SK-N-SH (cell line): Measurements from ENCODE around the gene GGCX. TPM values are rescaled to one million over a fixed set of nuclear protein-coding genes. Genes with fewer than 3 reads are reported as not detected.
A peak's percentile ranks its signal among the peaks of the same experiment; 100 is the strongest.
"Not testable (repeated sequence)": the region's sequence is repeated elsewhere in the genome, so short reads cannot be mapped to it uniquely, and the experiment has no call there.

ENCODE experiments used
- CTCF ChIA-PET: fragments of 300-600, 350-600 bp; formaldehyde crosslinking; extraction: SDS; loops from one replicate; lab custom pipeline; 2021; lab: Yijun Ruan, JAX
- POLR2A ChIA-PET: fragments of 350-600 bp; sonication (Branson Sonifier 250); formaldehyde crosslinking; extraction: SDS; loops from one replicate; lab custom pipeline; 2020; ENCODE audit warnings: antibody characterized with exemption, inconsistent platforms; lab: Yijun Ruan, JAX
- DNase-seq: peaks from one replicate; pipeline ENCODE4 v3.0.0; 2012
- H2AFZ ChIP-seq: fragments of 200-600 bp; sonication (generic); 2 replicates; pipeline ENCODE4 v1.8.1; 2016; ENCODE audit warnings: antibody characterized with exemption, mild to moderate bottlenecking, low read depth
- H3F3A ChIP-seq: fragments of 200-600 bp; sonication (generic); replicated peaks from 2 replicates; pipeline ENCODE3; 2016; ENCODE audit warnings: antibody characterized with exemption, mild to moderate bottlenecking; ENCODE audit not compliant: insufficient read depth
- H3K27ac ChIP-seq, 2 experiments: fragments of 200-500 bp in 1 of 2; fragments of 200-600 bp in 1 of 2; sonication (Bioruptor generic) in 1 of 2; sonication (generic), shearing (Covaris generic) in 1 of 2; 2 replicates each; pipeline versions ENCODE4 v1.5.1 to v1.6.1; 2014 to 2016; ENCODE audit warnings: low read depth in 2 of 2, inconsistent platforms in 1 of 2, low read length in 1 of 2, mild to moderate bottlenecking in 1 of 2, mixed read lengths in 1 of 2
- H3K27me3 ChIP-seq: fragments of 200-600 bp; sonication (generic), shearing (Covaris generic); 2 replicates; pipeline ENCODE4 v1.6.1; 2016; ENCODE audit warnings: mixed run types; ENCODE audit not compliant: insufficient read depth
- H3K36me3 ChIP-seq, 2 experiments: fragments of 200-500 bp in 1 of 2; fragments of 200-600 bp in 1 of 2; sonication (Bioruptor generic) in 1 of 2; sonication (generic) in 1 of 2; replicated peaks in 1 of 2; 2 replicates each; pipeline versions ENCODE3 to v1.5.1; 2014 to 2016; ENCODE audit warnings: low read length in 1 of 2, mild to moderate bottlenecking in 1 of 2; ENCODE audit not compliant: insufficient read depth in 2 of 2, control insufficient read depth in 1 of 2
- H3K4me1 ChIP-seq, 2 experiments: fragments of 200-500 bp in 1 of 2; fragments of 200-600 bp in 1 of 2; sonication (Bioruptor generic) in 1 of 2; sonication (generic), shearing (Covaris generic) in 1 of 2; 2 replicates each; pipeline versions ENCODE4 v1.5.1 to v1.6.1; 2014 to 2016; ENCODE audit warnings: low read depth in 1 of 2, low read length in 1 of 2, mixed run types in 1 of 2; ENCODE audit not compliant: insufficient read depth in 2 of 2, control insufficient read depth in 1 of 2
- H3K4me2 ChIP-seq: fragments of 200-600 bp; sonication (generic), shearing (Covaris generic); 2 replicates; pipeline ENCODE4 v1.6.1; 2017; ENCODE audit warnings: mixed run types
- H3K4me3 ChIP-seq, 2 experiments: fragments of 200-500 bp in 1 of 2; fragments of 200-600 bp in 1 of 2; sonication (Bioruptor generic) in 1 of 2; sonication (generic), shearing (Covaris generic) in 1 of 2; 2 replicates each; pipeline versions ENCODE4 v1.5.1 to v1.8.1; 2014 to 2016; ENCODE audit warnings: low read depth in 2 of 2, inconsistent platforms in 1 of 2, low read length in 1 of 2, mild to moderate bottlenecking in 1 of 2, mixed read lengths in 1 of 2, moderate library complexity in 1 of 2
- H3K79me2 ChIP-seq: fragments of 200-600 bp; sonication (generic); 2 replicates; pipeline ENCODE4 v1.8.1; 2017; ENCODE audit warnings: mild to moderate bottlenecking; ENCODE audit not compliant: insufficient read depth
- H3K9ac ChIP-seq: fragments of 200-600 bp; sonication (generic); 2 replicates; pipeline ENCODE4 v1.6.1; 2017; ENCODE audit warnings: mixed run types
- H3K9me2 ChIP-seq: fragments of 200-600 bp; sonication (generic); 2 replicates; pipeline ENCODE4 v1.6.1; 2017; ENCODE audit warnings: mixed run types
- H3K9me3 ChIP-seq: fragments of 200-600 bp; sonication (generic); 2 replicates; pipeline ENCODE4 v1.6.1; 2017; ENCODE audit warnings: mixed run types, mild to moderate bottlenecking, moderate library complexity
- H4K20me1 ChIP-seq: fragments of 200-600 bp; sonication (generic); 2 replicates; pipeline ENCODE4 v1.6.1; 2017; ENCODE audit warnings: mild to moderate bottlenecking, mixed run types; ENCODE audit not compliant: insufficient read depth
- POLR2AphosphoS5 ChIP-seq: IDR thresholded peaks from 2 replicates; pipeline ENCODE4 v1.6.1; 2012; ENCODE audit warnings: low read depth, low read length
- WGBS: methylation state at CpG from one replicate; pipeline ENCODE4 v1.1.6; 2017; ENCODE audit warnings: low lambda C conversion rate; 5-methylcytosine and 5-hydroxymethylcytosine counted together
- polyA plus RNA-seq, 3 experiments: library from polyadenylated mRNA; depleted of rRNA; stranded (reverse); fragments of >200 nt; gene quantifications; 2 replicates each; pipeline ENCODE4 v1.2.3, GENCODE V29; 2012
- TF ChIP-seq, protein P1 (sequence below): fragments of 200-600 bp; sonication (generic); IDR thresholded peaks from 2 replicates; pipeline ENCODE4 v1.6.1; 2017; ENCODE audit warnings: antibody characterized with exemption, mild to moderate bottlenecking, moderate library complexity

The GGCX gene
- polyA plus RNA-seq, 1 of the 3 experiments (the other 2 are of a cell fraction), result 34.5 TPM

DNA sequence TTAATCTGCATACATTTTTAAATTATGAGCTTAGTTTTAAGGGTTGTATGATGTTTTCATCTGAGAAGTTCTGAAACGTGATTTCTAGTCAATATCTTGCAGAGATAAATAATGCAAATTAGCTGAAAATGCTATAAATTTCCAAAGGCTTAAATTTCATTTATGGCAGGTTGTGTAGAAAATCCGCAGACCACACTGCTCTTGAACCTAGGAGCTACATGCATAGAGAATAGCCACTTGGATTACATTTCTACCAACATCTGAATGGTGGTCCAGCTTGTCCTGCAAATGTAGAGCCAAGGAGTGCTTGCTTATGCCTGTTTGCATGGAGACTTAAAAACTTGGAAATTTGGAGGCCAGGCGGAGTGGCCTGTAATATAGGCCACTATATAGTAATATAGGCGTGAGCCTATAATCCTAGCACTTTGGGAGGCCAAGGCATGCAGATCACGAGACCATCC lies 15.5 kb downstream of the GGCX start:
- H3K79me2 ChIP-seq, result peaks cover 27% of the 10 kb centered on the region
- H3K9ac ChIP-seq, result no peak overlapping the region
- peaks cover 50% of the 10 kb centered on the region for H4K20me1 ChIP-seq
- H3K4me1 ChIP-seq, result peaks cover 16 to 29% of the 10 kb centered on the region in 2 experiments
- WGBS, result 87% methylated on average over 5 of the region's 5 CpGs
- no peaks in the 10 kb centered on the region for H3K27me3 ChIP-seq
- no peak overlapping the region for H3K27ac ChIP-seq
- H2AFZ ChIP-seq, result no peak overlapping the region
- ChIA-PET POLR2A (interaction anchor here (0.9 to 8.2 kb wide), 10 partner anchors 9 to 191 kb away, joined by 3 to 87 read pairs (median 6); partner anchors contain the start of genes ELMOD3, RETSAT and SH2D6), CTCF (interaction anchor here (1.1 to 16.6 kb wide), 4 partner anchors 11 to 124 kb away, joined by 3 to 364 read pairs (median 4); partner anchors contain the start of gene SH2D6)
- no peaks in the 10 kb centered on the region for H3K9me3 ChIP-seq
- peaks cover 59 to 64% of the 10 kb centered on the region in 2 experiments for H3K36me3 ChIP-seq
- H3K9me2 ChIP-seq, result no peaks in the 10 kb centered on the region
- no peak for DNase-seq
- 0 out of 2 replicates have a peak, but pooled peaks have one; percentile 38 for TF ChIP-seq POLR2AphosphoS5
- TF ChIP-seq, protein P1, sequence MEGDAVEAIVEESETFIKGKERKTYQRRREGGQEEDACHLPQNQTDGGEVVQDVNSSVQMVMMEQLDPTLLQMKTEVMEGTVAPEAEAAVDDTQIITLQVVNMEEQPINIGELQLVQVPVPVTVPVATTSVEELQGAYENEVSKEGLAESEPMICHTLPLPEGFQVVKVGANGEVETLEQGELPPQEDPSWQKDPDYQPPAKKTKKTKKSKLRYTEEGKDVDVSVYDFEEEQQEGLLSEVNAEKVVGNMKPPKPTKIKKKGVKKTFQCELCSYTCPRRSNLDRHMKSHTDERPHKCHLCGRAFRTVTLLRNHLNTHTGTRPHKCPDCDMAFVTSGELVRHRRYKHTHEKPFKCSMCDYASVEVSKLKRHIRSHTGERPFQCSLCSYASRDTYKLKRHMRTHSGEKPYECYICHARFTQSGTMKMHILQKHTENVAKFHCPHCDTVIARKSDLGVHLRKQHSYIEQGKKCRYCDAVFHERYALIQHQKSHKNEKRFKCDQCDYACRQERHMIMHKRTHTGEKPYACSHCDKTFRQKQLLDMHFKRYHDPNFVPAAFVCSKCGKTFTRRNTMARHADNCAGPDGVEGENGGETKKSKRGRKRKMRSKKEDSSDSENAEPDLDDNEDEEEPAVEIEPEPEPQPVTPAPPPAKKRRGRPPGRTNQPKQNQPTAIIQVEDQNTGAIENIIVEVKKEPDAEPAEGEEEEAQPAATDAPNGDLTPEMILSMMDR, result no peak
- peaks cover 77% of the 10 kb centered on the region for H3F3A ChIP-seq
- no peak overlapping the region for H3K4me2 ChIP-seq
- H3K4me3 ChIP-seq, result no peak overlapping the region

DNA sequence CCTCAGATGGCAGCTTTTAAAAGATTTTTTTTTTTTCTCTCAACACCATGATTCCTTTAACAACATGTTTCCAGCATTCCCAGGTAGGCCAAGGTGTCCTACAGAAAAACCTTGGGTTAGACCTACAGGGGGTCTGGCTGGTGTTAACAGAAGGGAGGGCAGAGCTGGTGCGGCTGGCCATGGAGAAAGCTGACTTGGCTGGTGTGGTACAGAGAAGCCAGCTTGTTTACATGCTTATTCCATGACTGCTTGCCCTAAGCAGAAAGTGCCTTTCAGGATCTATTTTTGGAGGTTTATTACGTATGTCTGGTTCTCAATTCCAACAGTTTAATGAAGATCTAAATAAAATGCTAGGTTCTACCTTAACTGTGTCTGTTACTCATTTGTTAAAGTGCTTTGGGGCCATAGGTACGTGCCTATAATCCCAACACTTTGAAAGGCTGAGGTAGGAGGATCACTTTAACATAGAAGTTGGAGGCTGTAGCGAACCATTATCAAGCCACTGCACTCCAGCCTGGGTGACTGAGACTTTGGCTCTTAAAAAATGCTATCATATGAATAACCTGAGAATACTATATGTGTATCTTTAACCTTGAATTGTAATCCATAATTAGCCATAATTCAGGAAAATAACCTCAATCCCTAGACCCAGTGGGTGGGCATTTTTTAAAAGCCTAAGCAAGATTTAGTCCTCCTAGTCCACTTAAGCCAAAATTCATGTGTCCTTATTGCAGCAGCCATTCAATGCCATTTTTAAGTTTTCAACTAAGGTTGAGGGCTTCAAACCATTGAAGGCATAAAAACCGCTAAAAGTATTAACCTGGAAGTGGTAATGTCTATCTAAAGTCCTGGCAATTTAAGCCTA lies 16.1 kb downstream of the GGCX start:
- H3K27ac ChIP-seq, H2AFZ ChIP-seq, DNase-seq, H3K4me3 ChIP-seq, H3K9me2 ChIP-seq, H3K27me3 ChIP-seq, H3K4me2 ChIP-seq, H3K9me3 ChIP-seq, H3K9ac ChIP-seq: not testable (repeated sequence)
- Histone ChIP-seq H3K79me2 (peaks cover 33% of the 10 kb centered on the region), H3K4me1 (peaks cover 16 to 28% of the 10 kb centered on the region in 2 experiments), H3F3A (peaks cover 74% of the 10 kb centered on the region), H4K20me1 (peaks cover 56% of the 10 kb centered on the region), H3K36me3 (peaks cover 59 to 64% of the 10 kb centered on the region in 2 experiments)
- POLR2A ChIA-PET, result interaction anchor here (0.9 to 8.2 kb wide), 9 partner anchors 8 to 125 kb away, joined by 3 to 87 read pairs (median 6); partner anchors contain the start of gene SH2D6
- 94% methylated on average over 5 of the region's 5 CpGs for WGBS
- CTCF ChIA-PET, result interaction anchor here (1.1 to 16.6 kb wide), 5 partner anchors 11 to 124 kb away, joined by 3 to 364 read pairs (median 4); partner anchors contain the start of gene SH2D6

DNA sequence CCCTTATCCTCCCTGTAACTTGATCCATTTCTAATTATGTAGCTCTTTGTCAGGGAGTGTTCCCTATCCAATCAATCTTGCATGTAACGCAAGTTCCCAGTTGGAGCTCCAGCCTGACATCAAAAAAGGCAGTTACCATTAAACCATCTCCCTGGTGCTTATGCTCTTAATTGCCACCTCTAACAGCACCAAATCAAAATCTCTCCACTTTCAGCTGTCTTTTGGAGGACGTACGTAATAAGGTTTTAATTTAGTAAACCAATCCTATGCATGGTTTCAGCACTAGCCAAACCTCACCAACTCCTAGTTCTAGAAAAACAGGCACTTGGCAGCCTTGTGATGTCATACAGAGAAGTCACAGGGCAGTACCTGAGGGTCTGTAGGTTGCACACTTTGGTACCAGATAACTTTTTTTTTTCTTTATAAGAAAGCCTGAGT lies 17.0 kb downstream of the GGCX start:
- H3K9ac ChIP-seq, result not testable (repeated sequence)
- CTCF ChIA-PET, result interaction anchor here (1.6 to 10.6 kb wide), 3 partner anchors 6 to 123 kb away, joined by 4 to 146 read pairs (median 111); partner anchors contain the start of gene SH2D6

More for the DNA sequence above, 17.0 kb downstream of the GGCX start:
- H3K4me2 ChIP-seq, H2AFZ ChIP-seq, H3K9me2 ChIP-seq, H3K27me3 ChIP-seq, H3K4me3 ChIP-seq, DNase-seq, H3K9me3 ChIP-seq: not testable (repeated sequence)
- POLR2A ChIA-PET, result interaction anchor here (0.9 to 8.2 kb wide), 5 partner anchors 20 to 124 kb away, joined by 3 to 87 read pairs (median 5); partner anchors contain the start of gene SH2D6
- peaks cover 42% of the 10 kb centered on the region for H3K79me2 ChIP-seq
- H3K4me1 ChIP-seq, result peaks cover 16 to 19% of the 10 kb centered on the region in 2 experiments
- H3K36me3 ChIP-seq, result peaks cover 60 to 61% of the 10 kb centered on the region in 2 experiments
- H3F3A ChIP-seq, result peaks cover 66% of the 10 kb centered on the region
- 85% methylated on average over 3 of the region's 3 CpGs for WGBS
- H3K27ac ChIP-seq, result peak overlapping the region in 1 of 2 experiments; percentile 24; a peak in 1 of 4 replicates
- peaks cover 63% of the 10 kb centered on the region for H4K20me1 ChIP-seq
